GM23338 (cell line): ENCODE data around the gene PSORS1C1. TPM values are rescaled to one million over a fixed set of nuclear protein-coding genes. Genes with fewer than 3 reads are reported as not detected.

Experiments used
- EZH2 ChIP-seq: fragments of 200-600 bp; sonication (generic); IDR thresholded peaks from one replicate; pipeline ENCODE4 v1.8.0; 2017; ENCODE audit warnings: antibody characterized with exemption, mild to moderate bottlenecking, low read depth; ENCODE audit not compliant: unreplicated experiment
- JUNB ChIP-seq: IDR thresholded peaks from one replicate; pipeline ENCODE4 v1.6.1; 2016; ENCODE audit warnings: antibody characterized with exemption; ENCODE audit not compliant: unreplicated experiment
- NANOG ChIP-seq: IDR thresholded peaks from 2 replicates; pipeline ENCODE4 v1.6.1; 2016; ENCODE audit warnings: antibody characterized with exemption, borderline replicate concordance
- POLR2AphosphoS5 ChIP-seq: IDR thresholded peaks from 2 replicates; pipeline ENCODE4 v1.6.1; 2016; ENCODE audit warnings: antibody characterized with exemption, low read depth
- STAT1 ChIP-seq: IDR thresholded peaks from one replicate; pipeline ENCODE4 v1.6.1; 2016; ENCODE audit warnings: antibody characterized with exemption; ENCODE audit not compliant: unreplicated experiment
- ZNF114 ChIP-seq: fragments of 250-450 bp; sonication (Bioruptor Pico); IDR thresholded peaks from 2 replicates; pipeline ENCODE4 v1.5.0; 2020; ENCODE audit warnings: mild to moderate bottlenecking, moderate library complexity
- ZNF331 ChIP-seq: fragments of 250-450 bp; sonication (Bioruptor Pico); IDR thresholded peaks from 2 replicates; pipeline ENCODE4 v1.5.0; 2020; ENCODE audit warnings: low read depth, mild to moderate bottlenecking, moderate library complexity
- polyA plus RNA-seq: library from polyadenylated mRNA; unstranded; fragments of >200 nt; fragmentation: Nextera tagmentation; extraction: Ambion mirVana; gene quantifications from 2 replicates; pipeline ENCODE4 v1.2.1, GENCODE V29; 2016
- total RNA-seq: library from RNA; depleted of rRNA; stranded (reverse); fragments of >200 nt; shearing (Covaris generic); gene quantifications from 2 replicates; pipeline ENCODE4 v1.2.3, GENCODE V29; 2014
- TF ChIP-seq, protein P1 (sequence below): fragments of 250-450 bp; sonication (Bioruptor Pico); IDR thresholded peaks from 2 replicates; pipeline ENCODE4 v1.5.0; 2020; ENCODE audit warnings: mild to moderate bottlenecking, moderate library complexity
- TF ChIP-seq, protein P2 (sequence below), 2 experiments: fragments of 200-600 bp in 1 of 2; sonication (generic) in 1 of 2; conservative IDR thresholded peaks; 2 replicates each; pipeline versions ENCODE4 v1.5.1 to v1.6.1; 2016 to 2017; ENCODE audit warnings: antibody characterized with exemption in 2 of 2, low read depth in 2 of 2, mild to moderate bottlenecking in 2 of 2, moderate library complexity in 1 of 2
- TF ChIP-seq, protein P3 (sequence below): IDR thresholded peaks from 2 replicates; pipeline ENCODE4 v1.6.1; 2016; ENCODE audit warnings: antibody characterized with exemption

The PSORS1C1 gene
- total and polyA plus RNA-seq, 2 experiments from 2014 or later = not detected

DNA sequence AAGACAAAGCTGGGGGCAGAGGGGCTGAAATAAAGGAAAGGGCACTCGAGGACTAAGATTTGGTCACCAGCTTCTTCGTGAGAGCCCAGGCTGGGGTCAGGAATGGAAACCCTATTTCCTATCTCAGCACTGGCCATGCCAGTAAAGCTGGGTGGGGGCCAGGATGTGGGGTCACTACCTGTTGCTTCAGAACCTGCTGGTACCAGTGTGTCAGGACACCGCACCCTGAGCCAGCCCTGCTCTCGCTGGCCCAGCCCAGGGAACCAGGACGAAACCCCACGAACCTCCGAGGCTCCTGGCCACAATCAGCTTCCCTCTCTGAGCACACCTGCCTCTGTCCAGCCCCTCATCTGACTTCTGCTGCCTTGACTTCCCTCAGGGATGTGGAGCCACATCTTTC is 3.6 kb downstream of the PSORS1C1 start (continued):
- TF ChIP-seq, protein P1, sequence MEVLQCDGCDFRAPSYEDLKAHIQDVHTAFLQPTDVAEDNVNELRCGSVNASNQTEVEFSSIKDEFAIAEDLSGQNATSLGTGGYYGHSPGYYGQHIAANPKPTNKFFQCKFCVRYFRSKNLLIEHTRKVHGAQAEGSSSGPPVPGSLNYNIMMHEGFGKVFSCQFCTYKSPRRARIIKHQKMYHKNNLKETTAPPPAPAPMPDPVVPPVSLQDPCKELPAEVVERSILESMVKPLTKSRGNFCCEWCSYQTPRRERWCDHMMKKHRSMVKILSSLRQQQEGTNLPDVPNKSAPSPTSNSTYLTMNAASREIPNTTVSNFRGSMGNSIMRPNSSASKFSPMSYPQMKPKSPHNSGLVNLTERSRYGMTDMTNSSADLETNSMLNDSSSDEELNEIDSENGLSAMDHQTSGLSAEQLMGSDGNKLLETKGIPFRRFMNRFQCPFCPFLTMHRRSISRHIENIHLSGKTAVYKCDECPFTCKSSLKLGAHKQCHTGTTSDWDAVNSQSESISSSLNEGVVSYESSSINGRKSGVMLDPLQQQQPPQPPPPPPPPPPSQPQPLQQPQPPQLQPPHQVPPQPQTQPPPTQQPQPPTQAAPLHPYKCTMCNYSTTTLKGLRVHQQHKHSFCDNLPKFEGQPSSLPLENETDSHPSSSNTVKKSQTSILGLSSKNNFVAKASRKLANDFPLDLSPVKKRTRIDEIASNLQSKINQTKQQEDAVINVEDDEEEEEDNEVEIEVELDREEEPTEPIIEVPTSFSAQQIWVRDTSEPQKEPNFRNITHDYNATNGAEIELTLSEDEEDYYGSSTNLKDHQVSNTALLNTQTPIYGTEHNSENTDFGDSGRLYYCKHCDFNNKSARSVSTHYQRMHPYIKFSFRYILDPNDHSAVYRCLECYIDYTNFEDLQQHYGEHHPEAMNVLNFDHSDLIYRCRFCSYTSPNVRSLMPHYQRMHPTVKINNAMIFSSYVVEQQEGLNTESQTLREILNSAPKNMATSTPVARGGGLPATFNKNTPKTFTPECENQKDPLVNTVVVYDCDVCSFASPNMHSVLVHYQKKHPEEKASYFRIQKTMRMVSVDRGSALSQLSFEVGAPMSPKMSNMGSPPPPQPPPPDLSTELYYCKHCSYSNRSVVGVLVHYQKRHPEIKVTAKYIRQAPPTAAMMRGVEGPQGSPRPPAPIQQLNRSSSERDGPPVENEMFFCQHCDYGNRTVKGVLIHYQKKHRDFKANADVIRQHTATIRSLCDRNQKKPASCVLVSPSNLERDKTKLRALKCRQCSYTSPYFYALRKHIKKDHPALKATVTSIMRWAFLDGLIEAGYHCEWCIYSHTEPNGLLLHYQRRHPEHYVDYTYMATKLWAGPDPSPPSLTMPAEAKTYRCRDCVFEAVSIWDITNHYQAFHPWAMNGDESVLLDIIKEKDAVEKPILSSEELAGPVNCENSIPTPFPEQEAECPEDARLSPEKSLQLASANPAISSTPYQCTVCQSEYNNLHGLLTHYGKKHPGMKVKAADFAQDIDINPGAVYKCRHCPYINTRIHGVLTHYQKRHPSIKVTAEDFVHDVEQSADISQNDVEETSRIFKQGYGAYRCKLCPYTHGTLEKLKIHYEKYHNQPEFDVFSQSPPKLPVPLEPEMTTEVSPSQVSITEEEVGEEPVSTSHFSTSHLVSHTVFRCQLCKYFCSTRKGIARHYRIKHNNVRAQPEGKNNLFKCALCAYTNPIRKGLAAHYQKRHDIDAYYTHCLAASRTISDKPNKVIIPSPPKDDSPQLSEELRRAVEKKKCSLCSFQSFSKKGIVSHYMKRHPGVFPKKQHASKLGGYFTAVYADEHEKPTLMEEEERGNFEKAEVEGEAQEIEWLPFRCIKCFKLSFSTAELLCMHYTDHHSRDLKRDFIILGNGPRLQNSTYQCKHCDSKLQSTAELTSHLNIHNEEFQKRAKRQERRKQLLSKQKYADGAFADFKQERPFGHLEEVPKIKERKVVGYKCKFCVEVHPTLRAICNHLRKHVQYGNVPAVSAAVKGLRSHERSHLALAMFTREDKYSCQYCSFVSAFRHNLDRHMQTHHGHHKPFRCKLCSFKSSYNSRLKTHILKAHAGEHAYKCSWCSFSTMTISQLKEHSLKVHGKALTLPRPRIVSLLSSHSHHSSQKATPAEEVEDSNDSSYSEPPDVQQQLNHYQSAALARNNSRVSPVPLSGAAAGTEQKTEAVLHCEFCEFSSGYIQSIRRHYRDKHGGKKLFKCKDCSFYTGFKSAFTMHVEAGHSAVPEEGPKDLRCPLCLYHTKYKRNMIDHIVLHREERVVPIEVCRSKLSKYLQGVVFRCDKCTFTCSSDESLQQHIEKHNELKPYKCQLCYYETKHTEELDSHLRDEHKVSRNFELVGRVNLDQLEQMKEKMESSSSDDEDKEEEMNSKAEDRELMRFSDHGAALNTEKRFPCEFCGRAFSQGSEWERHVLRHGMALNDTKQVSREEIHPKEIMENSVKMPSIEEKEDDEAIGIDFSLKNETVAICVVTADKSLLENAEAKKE (CRISPR knock-in tag) = no peak
- TF ChIP-seq, protein P2, sequence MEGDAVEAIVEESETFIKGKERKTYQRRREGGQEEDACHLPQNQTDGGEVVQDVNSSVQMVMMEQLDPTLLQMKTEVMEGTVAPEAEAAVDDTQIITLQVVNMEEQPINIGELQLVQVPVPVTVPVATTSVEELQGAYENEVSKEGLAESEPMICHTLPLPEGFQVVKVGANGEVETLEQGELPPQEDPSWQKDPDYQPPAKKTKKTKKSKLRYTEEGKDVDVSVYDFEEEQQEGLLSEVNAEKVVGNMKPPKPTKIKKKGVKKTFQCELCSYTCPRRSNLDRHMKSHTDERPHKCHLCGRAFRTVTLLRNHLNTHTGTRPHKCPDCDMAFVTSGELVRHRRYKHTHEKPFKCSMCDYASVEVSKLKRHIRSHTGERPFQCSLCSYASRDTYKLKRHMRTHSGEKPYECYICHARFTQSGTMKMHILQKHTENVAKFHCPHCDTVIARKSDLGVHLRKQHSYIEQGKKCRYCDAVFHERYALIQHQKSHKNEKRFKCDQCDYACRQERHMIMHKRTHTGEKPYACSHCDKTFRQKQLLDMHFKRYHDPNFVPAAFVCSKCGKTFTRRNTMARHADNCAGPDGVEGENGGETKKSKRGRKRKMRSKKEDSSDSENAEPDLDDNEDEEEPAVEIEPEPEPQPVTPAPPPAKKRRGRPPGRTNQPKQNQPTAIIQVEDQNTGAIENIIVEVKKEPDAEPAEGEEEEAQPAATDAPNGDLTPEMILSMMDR (conservative IDR thresholded peaks at IDR 0.05; ENCODE audit: low read depth in 2 of 2) = no peak
- TF ChIP-seq ZNF331 (CRISPR knock-in tag) (no peak), STAT1 (no peak), POLR2AphosphoS5 (no peak), JUNB (no peak), NANOG (no peak), EZH2 (no peak), ZNF114 (CRISPR knock-in tag) (no peak)
- TF ChIP-seq, protein P3, sequence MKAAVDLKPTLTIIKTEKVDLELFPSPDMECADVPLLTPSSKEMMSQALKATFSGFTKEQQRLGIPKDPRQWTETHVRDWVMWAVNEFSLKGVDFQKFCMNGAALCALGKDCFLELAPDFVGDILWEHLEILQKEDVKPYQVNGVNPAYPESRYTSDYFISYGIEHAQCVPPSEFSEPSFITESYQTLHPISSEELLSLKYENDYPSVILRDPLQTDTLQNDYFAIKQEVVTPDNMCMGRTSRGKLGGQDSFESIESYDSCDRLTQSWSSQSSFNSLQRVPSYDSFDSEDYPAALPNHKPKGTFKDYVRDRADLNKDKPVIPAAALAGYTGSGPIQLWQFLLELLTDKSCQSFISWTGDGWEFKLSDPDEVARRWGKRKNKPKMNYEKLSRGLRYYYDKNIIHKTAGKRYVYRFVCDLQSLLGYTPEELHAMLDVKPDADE = no peak
